ENCODE measurements around the gene AMOT. TPM values are rescaled to one million over a fixed set of nuclear protein-coding genes. Genes with fewer than 3 reads are reported as not detected.

The AMOT gene
- total and polyA plus RNA-seq, 10 of the 15 experiments (the other 5 are each of a cell fraction or from before 2014, with no cell fraction given) = 0.92 to 14.5 (median 2.9) TPM

GRCh38 chrX:112751076-112751475, 89.6 kb downstream of the AMOT start:
- WGBS (ENCODE audit: insufficient coverage, insufficient replicate concordance, low lambda C conversion rate, missing lambda C conversion rate) = 47% methylated on average over 2 of the region's 2 CpGs
- H3K9me3 ChIP-seq (replicated peaks; ENCODE audit: control insufficient read depth, insufficient read depth, low read length) = no peaks in the 10 kb centered on the region
- no peak for ATAC-seq
- H3K36me3 ChIP-seq (ENCODE audit: control insufficient read depth in 2 of 2, insufficient read depth in 2 of 2, low read length in 1 of 2) = no peaks in the 10 kb centered on the region
- H3K4me3 ChIP-seq = no peak overlapping the region
- intact Hi-C loops (cut with micrococcal nuclease; ENCODE audit: unreplicated experiment) = no loop called here
- ChIA-PET CTCF (no interaction called here), POLR2A (no interaction called here), SMC1A (ENCODE audit: uncharacterized antibody, unreplicated experiment) (no interaction called here), RAD21 (ENCODE audit: unreplicated experiment) (no interaction called here)
- H3K9ac ChIP-seq (ENCODE audit: control insufficient read depth, insufficient read depth, low read length) = no peak overlapping the region
- H4K20me1 ChIP-seq (ENCODE audit: control insufficient read depth, insufficient read depth) = no peaks in the 10 kb centered on the region
- no peak for DNase-seq (ENCODE audit: low read depth, low spot score)
- no peak for FAIRE-seq
- no peak overlapping the region for H2AFZ ChIP-seq (ENCODE audit: control insufficient read depth, low read depth, low read length)
- no peaks in the 10 kb centered on the region for H3K27me3 ChIP-seq (replicated peaks in 1 of 2; ENCODE audit: control insufficient read depth in 2 of 2, insufficient read depth in 2 of 2, low read length in 1 of 2)
- no peak for TF ChIP-seq NR2F1 (conservative IDR thresholded peaks at IDR 0.05)
- no peak for TF ChIP-seq CEBPB (IDR thresholded peaks at IDR 0.05; ENCODE audit: borderline replicate concordance in 1 of 2, low read depth in 2 of 2, low read length in 2 of 2)
- TF ChIP-seq ZSCAN29 (IDR thresholded peaks at IDR 0.05) = no peak
- no peak for TF ChIP-seq FOS (IDR thresholded peaks at IDR 0.05; ENCODE audit: borderline replicate concordance, extremely low read depth, insufficient read length)
- TF ChIP-seq SP1 (IDR thresholded peaks at IDR 0.05; ENCODE audit: low read depth, low read length) = no peak
- TF ChIP-seq POLR2AphosphoS2 (IDR thresholded peaks at IDR 0.05; ENCODE audit: low read depth, low read length) = no peak
- no peak for TF ChIP-seq RELA (IDR thresholded peaks at IDR 0.05; ENCODE audit: borderline replicate concordance, partially characterized antibody)
- TF ChIP-seq HDAC2 (IDR thresholded peaks at IDR 0.05) = no peak
- no peak for TF ChIP-seq BACH1 (IDR thresholded peaks at IDR 0.05; ENCODE audit: borderline replicate concordance)
- no peak overlapping the region for H3K27ac ChIP-seq (ENCODE audit: control insufficient read depth, insufficient read depth)
- H3K4me2 ChIP-seq (ENCODE audit: control insufficient read depth, insufficient read depth) = no peak overlapping the region
- no TSS peak for BruUV-seq (replicated peaks)
- in situ Hi-C loops (cut with MboI) = no loop called here
- H3K79me2 ChIP-seq (ENCODE audit: control insufficient read depth, insufficient read depth, low read length) = no peaks in the 10 kb centered on the region
- H3K4me1 ChIP-seq (ENCODE audit: control insufficient read depth, insufficient read depth, low read length) = no peaks in the 10 kb centered on the region
